ENCODE data around the gene TMIE. TPM values are rescaled to one million over a fixed set of nuclear protein-coding genes. Genes with fewer than 3 reads are reported as not detected.

The TMIE gene
- total and polyA plus RNA-seq, 9 of the 15 experiments (the other 6 are each of a cell fraction or from before 2014, with no cell fraction given) = not detected

DNA sequence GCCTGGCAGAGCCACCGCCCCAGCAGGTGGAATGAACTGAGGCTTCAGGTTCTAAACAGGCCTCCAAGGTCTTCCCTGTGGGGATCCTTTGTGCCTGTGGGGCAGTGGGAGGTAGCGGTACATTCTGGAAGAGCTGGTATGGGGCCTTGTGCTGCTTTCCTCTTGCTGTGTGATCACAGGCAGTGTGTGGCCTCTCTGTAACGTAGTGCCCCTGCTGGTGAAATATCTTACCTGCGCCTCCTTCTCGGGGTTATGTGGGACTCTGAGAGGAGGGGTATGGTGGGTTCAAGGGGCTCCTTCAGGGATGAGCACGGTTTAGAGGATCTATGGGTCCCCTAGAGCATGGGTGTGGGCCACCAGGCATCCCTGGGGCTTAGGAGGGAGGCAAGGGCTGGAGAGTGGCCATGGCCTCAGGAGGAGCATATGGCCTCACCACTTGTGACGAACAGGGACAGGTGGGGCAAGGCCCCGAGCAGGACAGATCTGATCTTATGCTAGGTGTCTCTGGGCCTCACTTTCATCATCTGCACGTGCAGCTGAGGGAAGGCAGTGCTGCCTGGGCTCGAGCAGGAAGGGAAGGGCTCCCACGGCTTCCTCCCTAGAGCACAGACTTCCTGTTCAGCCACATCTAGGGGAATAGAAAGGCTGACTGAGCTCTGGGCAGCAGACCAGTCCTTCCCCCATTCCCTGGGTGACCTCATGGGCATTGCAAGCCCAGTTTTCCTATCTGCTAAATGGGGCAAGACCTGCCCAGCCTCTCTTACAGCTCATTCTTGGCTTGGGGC is 5.8 kb upstream of the TMIE start (continued):
- TF ChIP-seq, protein P1, sequence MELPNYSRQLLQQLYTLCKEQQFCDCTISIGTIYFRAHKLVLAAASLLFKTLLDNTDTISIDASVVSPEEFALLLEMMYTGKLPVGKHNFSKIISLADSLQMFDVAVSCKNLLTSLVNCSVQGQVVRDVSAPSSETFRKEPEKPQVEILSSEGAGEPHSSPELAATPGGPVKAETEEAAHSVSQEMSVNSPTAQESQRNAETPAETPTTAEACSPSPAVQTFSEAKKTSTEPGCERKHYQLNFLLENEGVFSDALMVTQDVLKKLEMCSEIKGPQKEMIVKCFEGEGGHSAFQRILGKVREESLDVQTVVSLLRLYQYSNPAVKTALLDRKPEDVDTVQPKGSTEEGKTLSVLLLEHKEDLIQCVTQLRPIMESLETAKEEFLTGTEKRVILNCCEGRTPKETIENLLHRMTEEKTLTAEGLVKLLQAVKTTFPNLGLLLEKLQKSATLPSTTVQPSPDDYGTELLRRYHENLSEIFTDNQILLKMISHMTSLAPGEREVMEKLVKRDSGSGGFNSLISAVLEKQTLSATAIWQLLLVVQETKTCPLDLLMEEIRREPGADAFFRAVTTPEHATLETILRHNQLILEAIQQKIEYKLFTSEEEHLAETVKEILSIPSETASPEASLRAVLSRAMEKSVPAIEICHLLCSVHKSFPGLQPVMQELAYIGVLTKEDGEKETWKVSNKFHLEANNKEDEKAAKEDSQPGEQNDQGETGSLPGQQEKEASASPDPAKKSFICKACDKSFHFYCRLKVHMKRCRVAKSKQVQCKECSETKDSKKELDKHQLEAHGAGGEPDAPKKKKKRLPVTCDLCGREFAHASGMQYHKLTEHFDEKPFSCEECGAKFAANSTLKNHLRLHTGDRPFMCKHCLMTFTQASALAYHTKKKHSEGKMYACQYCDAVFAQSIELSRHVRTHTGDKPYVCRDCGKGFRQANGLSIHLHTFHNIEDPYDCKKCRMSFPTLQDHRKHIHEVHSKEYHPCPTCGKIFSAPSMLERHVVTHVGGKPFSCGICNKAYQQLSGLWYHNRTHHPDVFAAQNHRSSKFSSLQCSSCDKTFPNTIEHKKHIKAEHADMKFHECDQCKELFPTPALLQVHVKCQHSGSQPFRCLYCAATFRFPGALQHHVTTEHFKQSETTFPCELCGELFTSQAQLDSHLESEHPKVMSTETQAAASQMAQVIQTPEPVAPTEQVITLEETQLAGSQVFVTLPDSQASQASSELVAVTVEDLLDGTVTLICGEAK (IDR thresholded peaks at IDR 0.05) = 0 out of 2 replicates have a peak, but pooled peaks have one; percentile 22
- TF ChIP-seq, protein P1 (CRISPR knock-in tag; IDR thresholded peaks at IDR 0.05) = no peak
- TF ChIP-seq CAMTA2 (CRISPR knock-in tag; conservative IDR thresholded peaks at IDR 0.05) = no peak
- TF ChIP-seq RFX5 (IDR thresholded peaks at IDR 0.05; ENCODE audit: low read depth, low read length) = no peak
- no peak for TF ChIP-seq RBM34 (IDR thresholded peaks at IDR 0.05; ENCODE audit: borderline replicate concordance, insufficient read depth, low read length)
- 0 out of 4 replicates have a peak, but pooled peaks of 1 of the 2 experiments have one; percentile 14 for TF ChIP-seq RAD21 (CRISPR knock-in tag; conservative IDR thresholded peaks at IDR 0.05 in 1 of 2, IDR thresholded peaks at IDR 0.05 in 1 of 2)
- TF ChIP-seq, protein P2, sequence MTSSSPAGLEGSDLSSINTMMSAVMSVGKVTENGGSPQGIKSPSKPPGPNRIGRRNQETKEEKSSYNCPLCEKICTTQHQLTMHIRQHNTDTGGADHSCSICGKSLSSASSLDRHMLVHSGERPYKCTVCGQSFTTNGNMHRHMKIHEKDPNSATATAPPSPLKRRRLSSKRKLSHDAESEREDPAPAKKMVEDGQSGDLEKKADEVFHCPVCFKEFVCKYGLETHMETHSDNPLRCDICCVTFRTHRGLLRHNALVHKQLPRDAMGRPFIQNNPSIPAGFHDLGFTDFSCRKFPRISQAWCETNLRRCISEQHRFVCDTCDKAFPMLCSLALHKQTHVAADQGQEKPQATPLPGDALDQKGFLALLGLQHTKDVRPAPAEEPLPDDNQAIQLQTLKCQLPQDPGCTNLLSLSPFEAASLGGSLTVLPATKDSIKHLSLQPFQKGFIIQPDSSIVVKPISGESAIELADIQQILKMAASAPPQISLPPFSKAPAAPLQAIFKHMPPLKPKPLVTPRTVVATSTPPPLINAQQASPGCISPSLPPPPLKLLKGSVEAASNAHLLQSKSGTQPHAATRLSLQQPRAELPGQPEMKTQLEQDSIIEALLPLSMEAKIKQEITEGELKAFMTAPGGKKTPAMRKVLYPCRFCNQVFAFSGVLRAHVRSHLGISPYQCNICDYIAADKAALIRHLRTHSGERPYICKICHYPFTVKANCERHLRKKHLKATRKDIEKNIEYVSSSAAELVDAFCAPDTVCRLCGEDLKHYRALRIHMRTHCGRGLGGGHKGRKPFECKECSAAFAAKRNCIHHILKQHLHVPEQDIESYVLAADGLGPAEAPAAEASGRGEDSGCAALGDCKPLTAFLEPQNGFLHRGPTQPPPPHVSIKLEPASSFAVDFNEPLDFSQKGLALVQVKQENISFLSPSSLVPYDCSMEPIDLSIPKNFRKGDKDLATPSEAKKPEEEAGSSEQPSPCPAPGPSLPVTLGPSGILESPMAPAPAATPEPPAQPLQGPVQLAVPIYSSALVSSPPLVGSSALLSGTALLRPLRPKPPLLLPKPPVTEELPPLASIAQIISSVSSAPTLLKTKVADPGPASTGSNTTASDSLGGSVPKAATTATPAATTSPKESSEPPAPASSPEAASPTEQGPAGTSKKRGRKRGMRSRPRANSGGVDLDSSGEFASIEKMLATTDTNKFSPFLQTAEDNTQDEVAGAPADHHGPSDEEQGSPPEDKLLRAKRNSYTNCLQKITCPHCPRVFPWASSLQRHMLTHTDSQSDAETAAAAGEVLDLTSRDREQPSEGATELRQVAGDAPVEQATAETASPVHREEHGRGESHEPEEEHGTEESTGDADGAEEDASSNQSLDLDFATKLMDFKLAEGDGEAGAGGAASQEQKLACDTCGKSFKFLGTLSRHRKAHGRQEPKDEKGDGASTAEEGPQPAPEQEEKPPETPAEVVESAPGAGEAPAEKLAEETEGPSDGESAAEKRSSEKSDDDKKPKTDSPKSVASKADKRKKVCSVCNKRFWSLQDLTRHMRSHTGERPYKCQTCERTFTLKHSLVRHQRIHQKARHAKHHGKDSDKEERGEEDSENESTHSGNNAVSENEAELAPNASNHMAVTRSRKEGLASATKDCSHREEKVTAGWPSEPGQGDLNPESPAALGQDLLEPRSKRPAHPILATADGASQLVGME (CRISPR knock-in tag; IDR thresholded peaks at IDR 0.05) = no peak
- TF ChIP-seq, protein P3, sequence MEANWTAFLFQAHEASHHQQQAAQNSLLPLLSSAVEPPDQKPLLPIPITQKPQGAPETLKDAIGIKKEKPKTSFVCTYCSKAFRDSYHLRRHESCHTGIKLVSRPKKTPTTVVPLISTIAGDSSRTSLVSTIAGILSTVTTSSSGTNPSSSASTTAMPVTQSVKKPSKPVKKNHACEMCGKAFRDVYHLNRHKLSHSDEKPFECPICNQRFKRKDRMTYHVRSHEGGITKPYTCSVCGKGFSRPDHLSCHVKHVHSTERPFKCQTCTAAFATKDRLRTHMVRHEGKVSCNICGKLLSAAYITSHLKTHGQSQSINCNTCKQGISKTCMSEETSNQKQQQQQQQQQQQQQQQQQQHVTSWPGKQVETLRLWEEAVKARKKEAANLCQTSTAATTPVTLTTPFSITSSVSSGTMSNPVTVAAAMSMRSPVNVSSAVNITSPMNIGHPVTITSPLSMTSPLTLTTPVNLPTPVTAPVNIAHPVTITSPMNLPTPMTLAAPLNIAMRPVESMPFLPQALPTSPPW (CRISPR knock-in tag; IDR thresholded peaks at IDR 0.05) = no peak
- peak; percentile 18; the same call in 1 of the 2 replicates for TF ChIP-seq SPI1 (IDR thresholded peaks at IDR 0.05; ENCODE audit: borderline replicate concordance, low read depth, low read length)

Data from K562 (cell line).